ENCODE results near the gene BICRA. TPM values are rescaled to one million over a fixed set of nuclear protein-coding genes. Genes with fewer than 3 reads are reported as not detected.
"Not testable (repeated sequence)": the region's sequence is repeated elsewhere in the genome, so short reads cannot be mapped to it uniquely, and the experiment has no call there.

BICRA gene
- total RNA-seq, 1 experiment from 2014 or later: 29.3 TPM

DNA sequence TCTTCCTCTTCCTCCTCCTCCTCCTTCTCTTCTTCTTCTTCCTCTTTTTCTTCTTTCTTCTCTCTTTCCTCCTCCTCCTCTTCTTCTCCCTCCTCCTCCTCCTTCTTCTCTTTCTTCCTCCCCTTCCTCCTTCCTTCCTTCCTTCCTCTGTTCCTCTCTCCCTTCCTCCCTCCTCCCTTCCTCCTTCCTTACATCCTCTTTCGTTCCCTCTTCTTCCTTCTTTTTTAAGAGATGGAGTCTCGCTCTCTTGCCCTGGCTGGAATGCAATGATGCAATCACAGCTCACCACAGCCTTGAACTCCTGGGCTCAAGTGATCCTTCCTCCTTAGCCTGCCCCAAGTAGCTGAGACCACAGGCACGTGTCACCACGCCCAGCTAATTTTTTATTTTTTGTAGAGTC is 117.5 kb downstream of the BICRA start:
- Histone ChIP-seq H2BK20ac (ENCODE audit: low read depth, low read length, poor library complexity, severe bottlenecking) (no peak overlapping the region), H3K27me3 (ENCODE audit: insufficient read depth, low read length) (no peaks in the 10 kb centered on the region), H4K5ac (ENCODE audit: insufficient read length, low read depth, low read length) (no peak overlapping the region), H4K20me1 (ENCODE audit: control insufficient read depth, insufficient read depth, insufficient read length) (no peaks in the 10 kb centered on the region), H2BK15ac (ENCODE audit: low read depth, low read length) (no peak overlapping the region), H3K9ac (ENCODE audit: extremely low read depth, insufficient read length, low read length) (no peak overlapping the region), H3K4me1 (ENCODE audit: insufficient read depth, low read length) (peaks cover 4% of the 10 kb centered on the region; the same call in 1 of the 2 replicates), H3K56ac (ENCODE audit: insufficient read length, low read depth, low read length) (no peak overlapping the region), H4K91ac (ENCODE audit: insufficient read length, low read depth, low read length) (no peak overlapping the region), H3K14ac (ENCODE audit: insufficient read depth, low read length) (no peak overlapping the region), H3K23ac (ENCODE audit: insufficient read length, low read depth, low read length) (no peak overlapping the region), H3K4me2 (ENCODE audit: insufficient read depth, insufficient read length, low read length) (no peak overlapping the region), H2BK120ac (ENCODE audit: low read depth, low read length, poor library complexity, severe bottlenecking) (no peak overlapping the region), H3K27ac (ENCODE audit: insufficient read length, low read depth, low read length) (no peak overlapping the region), H3K23me2 (ENCODE audit: insufficient read length, low read depth, low read length, poor library complexity, severe bottlenecking) (peaks cover 6% of the 10 kb centered on the region), H3K4ac (ENCODE audit: low read depth, low read length) (no peak overlapping the region), H2AFZ (ENCODE audit: low read length) (no peak overlapping the region), H3K18ac (ENCODE audit: insufficient read length, low read depth, low read length) (no peak overlapping the region), H2AK5ac (ENCODE audit: insufficient read length, low read length) (no peak overlapping the region), H3K79me2 (ENCODE audit: insufficient read depth, low read length) (no peaks in the 10 kb centered on the region), H3K9me3 (ENCODE audit: control insufficient read depth, low read depth, low read length) (no peaks in the 10 kb centered on the region), H2BK5ac (ENCODE audit: insufficient read length, low read length) (no peak overlapping the region), H3T11ph (ENCODE audit: low read length) (no peak overlapping the region), H3K79me1 (ENCODE audit: insufficient read depth, low read depth, low read length, poor library complexity, severe bottlenecking) (no peaks in the 10 kb centered on the region), H4K8ac (replicated peaks; ENCODE audit: insufficient read length, low read depth, low read length) (no peak overlapping the region), H2BK12ac (ENCODE audit: insufficient read length, low read depth, low read length) (no peak overlapping the region)
- H3K4me1 Mint-ChIP-seq: peaks cover 11 to 13% of the 10 kb centered on the region in 2 experiments
- no peaks in the 10 kb centered on the region; the same call in 1 of the 2 replicates for H3K27me3 Mint-ChIP-seq (ENCODE audit: low read depth)
- H3K4me3 Mint-ChIP-seq: no peak overlapping the region
- DNase-seq: no peak
- peaks cover 0 to 14% (median 10%) of the 10 kb centered on the region in 3 experiments; a peak in 5 of 7 replicates for H3K36me3 Mint-ChIP-seq (ENCODE audit: insufficient read depth in 1 of 3, low read depth in 3 of 3)
- peak overlapping the region in 1 of 3 experiments; percentile 21; a peak in 2 of 7 replicates for H3K27ac Mint-ChIP-seq
- no peaks in the 10 kb centered on the region; a peak in 1 of 5 replicates for H3K9me3 Mint-ChIP-seq
- WGBS (ENCODE audit: extremely low coverage, insufficient read length, low lambda C conversion rate): no CpG with 5 or more reads among the region's 4 CpGs
- TF ChIP-seq, protein P1, sequence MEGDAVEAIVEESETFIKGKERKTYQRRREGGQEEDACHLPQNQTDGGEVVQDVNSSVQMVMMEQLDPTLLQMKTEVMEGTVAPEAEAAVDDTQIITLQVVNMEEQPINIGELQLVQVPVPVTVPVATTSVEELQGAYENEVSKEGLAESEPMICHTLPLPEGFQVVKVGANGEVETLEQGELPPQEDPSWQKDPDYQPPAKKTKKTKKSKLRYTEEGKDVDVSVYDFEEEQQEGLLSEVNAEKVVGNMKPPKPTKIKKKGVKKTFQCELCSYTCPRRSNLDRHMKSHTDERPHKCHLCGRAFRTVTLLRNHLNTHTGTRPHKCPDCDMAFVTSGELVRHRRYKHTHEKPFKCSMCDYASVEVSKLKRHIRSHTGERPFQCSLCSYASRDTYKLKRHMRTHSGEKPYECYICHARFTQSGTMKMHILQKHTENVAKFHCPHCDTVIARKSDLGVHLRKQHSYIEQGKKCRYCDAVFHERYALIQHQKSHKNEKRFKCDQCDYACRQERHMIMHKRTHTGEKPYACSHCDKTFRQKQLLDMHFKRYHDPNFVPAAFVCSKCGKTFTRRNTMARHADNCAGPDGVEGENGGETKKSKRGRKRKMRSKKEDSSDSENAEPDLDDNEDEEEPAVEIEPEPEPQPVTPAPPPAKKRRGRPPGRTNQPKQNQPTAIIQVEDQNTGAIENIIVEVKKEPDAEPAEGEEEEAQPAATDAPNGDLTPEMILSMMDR (conservative IDR thresholded peaks at IDR 0.05): no peak

DNA sequence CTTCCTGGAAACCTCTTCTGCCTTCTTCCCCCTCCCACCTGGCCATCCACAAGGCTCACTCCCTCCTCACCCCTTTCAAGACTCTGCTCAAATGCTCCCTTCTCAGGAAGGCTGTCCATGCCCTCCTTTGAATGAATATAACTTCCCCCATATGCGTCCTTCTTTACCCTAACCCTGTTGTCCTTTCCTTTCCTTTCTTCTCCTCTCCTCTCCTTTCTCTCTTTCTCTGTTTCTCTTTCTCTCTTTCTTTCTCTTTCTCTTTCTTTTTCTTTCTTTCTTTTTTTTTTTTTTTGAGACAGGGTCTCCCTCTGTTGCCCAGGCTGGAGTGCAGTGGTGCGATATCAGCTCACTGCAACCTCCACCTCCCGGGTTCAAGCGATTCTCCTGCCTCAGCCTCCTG is 119.4 kb downstream of the BICRA start:
- H3K9ac ChIP-seq (ENCODE audit: extremely low read depth, insufficient read length, low read length); H3K4me2 ChIP-seq (ENCODE audit: insufficient read depth, insufficient read length, low read length): not testable (repeated sequence)

More for the DNA sequence above, 119.4 kb downstream of the BICRA start:
- H3K9me3 ChIP-seq (ENCODE audit: control insufficient read depth, low read depth, low read length); H3K4ac ChIP-seq (ENCODE audit: low read depth, low read length); H2BK15ac ChIP-seq (ENCODE audit: low read depth, low read length); H4K5ac ChIP-seq (ENCODE audit: insufficient read length, low read depth, low read length); H4K8ac ChIP-seq (replicated peaks; ENCODE audit: insufficient read length, low read depth, low read length); H3K14ac ChIP-seq (ENCODE audit: insufficient read depth, low read length); H3K4me1 ChIP-seq (ENCODE audit: insufficient read depth, low read length); H3K79me2 ChIP-seq (ENCODE audit: insufficient read depth, low read length); H2BK20ac ChIP-seq (ENCODE audit: low read depth, low read length, poor library complexity, severe bottlenecking); H2AK5ac ChIP-seq (ENCODE audit: insufficient read length, low read length); H3K9me3 Mint-ChIP-seq; H3K23me2 ChIP-seq (ENCODE audit: insufficient read length, low read depth, low read length, poor library complexity, severe bottlenecking); H4K20me1 ChIP-seq (ENCODE audit: control insufficient read depth, insufficient read depth, insufficient read length); H2BK120ac ChIP-seq (ENCODE audit: low read depth, low read length, poor library complexity, severe bottlenecking); H2BK12ac ChIP-seq (ENCODE audit: insufficient read length, low read depth, low read length); H3K4me3 Mint-ChIP-seq; H3K27me3 ChIP-seq (ENCODE audit: insufficient read depth, low read length); H3T11ph ChIP-seq (ENCODE audit: low read length); H3K18ac ChIP-seq (ENCODE audit: insufficient read length, low read depth, low read length); H3K27me3 Mint-ChIP-seq (ENCODE audit: low read depth); H4K91ac ChIP-seq (ENCODE audit: insufficient read length, low read depth, low read length); H3K56ac ChIP-seq (ENCODE audit: insufficient read length, low read depth, low read length); H3K27ac Mint-ChIP-seq; H2AFZ ChIP-seq (ENCODE audit: low read length); H3K79me1 ChIP-seq (ENCODE audit: insufficient read depth, low read depth, low read length, poor library complexity, severe bottlenecking); DNase-seq; H3K23ac ChIP-seq (ENCODE audit: insufficient read length, low read depth, low read length); H2BK5ac ChIP-seq (ENCODE audit: insufficient read length, low read length); H3K27ac ChIP-seq (ENCODE audit: insufficient read length, low read depth, low read length): not testable (repeated sequence)
- WGBS (ENCODE audit: extremely low coverage, insufficient read length, low lambda C conversion rate): no CpG with 5 or more reads among the region's 4 CpGs
- Mint-ChIP-seq H3K4me1 (peaks cover 11 to 13% of the 10 kb centered on the region in 2 experiments), H3K36me3 (ENCODE audit: insufficient read depth in 1 of 3, low read depth in 3 of 3) (peaks cover 0 to 14% (median 10%) of the 10 kb centered on the region in 3 experiments; a peak in 5 of 7 replicates)

Data from H9 (cell line).